NCI-H2029 (cell line): Measurements from ENCODE around the gene FAT4.

Source experiments
- DNase-seq: peaks from one replicate; lab custom pipeline; 2025; lab: John Stamatoyannopoulos, UW

FAT4 gene

GRCh38 chr4:125314676-125315575 lies at the start of gene FAT4:
Gene FAT4 (plus strand): TSS chr4:125314955. CDS start chr4:125316412, 1,457 bp downstream.
- DNase-seq, result peak; percentile 50

GRCh38 chr4:125265846-125266245 lies 48.9 kb upstream of the FAT4 start:
- no peak for DNase-seq

- no peak for DNase-seq
These were observed 47.7 kb upstream of the FAT4 start for GRCh38 chr4:125266901-125267604.

GRCh38 chr4:125267630-125268029 lies 47.1 kb upstream of the FAT4 start:
- no peak for DNase-seq

GRCh38 chr4:125268068-125268755 lies 46.5 kb upstream of the FAT4 start:
- DNase-seq, result no peak

- DNase-seq, result no peak
These were observed 37.9 kb upstream of the FAT4 start for GRCh38 chr4:125276811-125277210.

- no peak for DNase-seq
These were observed 37.0 kb upstream of the FAT4 start for GRCh38 chr4:125277790-125278189.

- no peak for DNase-seq
These were observed 33.8 kb upstream of the FAT4 start for GRCh38 chr4:125280892-125281403.

- DNase-seq, result peak; percentile 0
These were observed 31.0 kb upstream of the FAT4 start for GRCh38 chr4:125283707-125284279.

- DNase-seq, result no peak
These were observed 17.6 kb upstream of the FAT4 start for GRCh38 chr4:125297116-125297515.

- DNase-seq, result no peak
These were observed 11.7 kb upstream of the FAT4 start for GRCh38 chr4:125303058-125303457.

- DNase-seq, result no peak
These were observed 10.9 kb upstream of the FAT4 start for GRCh38 chr4:125303821-125304220.

- no peak for DNase-seq
These were observed 8.6 kb upstream of the FAT4 start for GRCh38 chr4:125306112-125306511.

- DNase-seq, result no peak
These were observed 8.2 kb upstream of the FAT4 start for GRCh38 chr4:125306533-125306932.

- DNase-seq, result no peak
These were observed 3.3 kb upstream of the FAT4 start for GRCh38 chr4:125311503-125311902.

- peak; percentile 39 for DNase-seq
These were observed 1.3 kb upstream of the FAT4 start for GRCh38 chr4:125313497-125313896.

- no peak for DNase-seq
These were observed 627 bp upstream of the FAT4 start for GRCh38 chr4:125313989-125314667.

- DNase-seq, result peak; percentile 5
These were observed 1.0 kb downstream of the FAT4 start for GRCh38 chr4:125315576-125316400.

- DNase-seq, result peak; percentile 26
These were observed 1.6 kb downstream of the FAT4 start for GRCh38 chr4:125316401-125316790.

- DNase-seq, result no peak
These were observed 2.2 kb downstream of the FAT4 start for GRCh38 chr4:125316791-125317524.
